ENCODE data around the gene TFB2M.

GRCh38 chr1:246592695-246593094 lies 26.6 kb upstream of the TFB2M start:
- TF ChIP-seq CTCF (IDR thresholded peaks at IDR 0.05; ENCODE audit: low read length) (no peak), EZH2 (optimal IDR thresholded peaks at IDR 0.05; ENCODE audit: low read depth, low read length) (no peak), EZH2phosphoT487 (IDR thresholded peaks at IDR 0.05; ENCODE audit: low read length) (no peak)
